Hypothalamus (tissue), 51 donors: ENCODE measurements around the gene SLC12A3.

Experiments used
- DNase-seq, 51 donors: peaks; one replicate each; lab custom pipeline; 2025; lab: John Stamatoyannopoulos, UW

Gene SLC12A3

GRCh38 chr16:56847173-56847910 lies 17.7 kb upstream of the SLC12A3 start:
- no peak for DNase-seq

GRCh38 chr16:56848029-56848936 lies 16.7 kb upstream of the SLC12A3 start:
- DNase-seq: peak in 18 of 51 donors; percentile 13 to 65 (median 30)

- DNase-seq: peak in 4 of 51 donors; percentile 20 to 63 (median 33)
Observed at GRCh38 chr16:56848955-56849689, 15.9 kb upstream of the SLC12A3 start.

GRCh38 chr16:56849690-56850680 lies 15.0 kb upstream of the SLC12A3 start:
- peak in 1 of 51 donors; percentile 37 for DNase-seq

GRCh38 chr16:56851671-56852400 lies 13.2 kb upstream of the SLC12A3 start:
- DNase-seq: peak in 1 of 51 donors; percentile 30

- DNase-seq: no peak
Observed at GRCh38 chr16:56852401-56852730, 12.6 kb upstream of the SLC12A3 start.

- no peak for DNase-seq
Observed at GRCh38 chr16:56852968-56853367, 12.0 kb upstream of the SLC12A3 start.

GRCh38 chr16:56855201-56855600 lies 9.8 kb upstream of the SLC12A3 start:
- DNase-seq: no peak

GRCh38 chr16:56855946-56856345 lies 9.1 kb upstream of the SLC12A3 start:
- no peak for DNase-seq

GRCh38 chr16:56856876-56857447 lies 8.0 kb upstream of the SLC12A3 start:
- DNase-seq: no peak

- DNase-seq: no peak
Observed at GRCh38 chr16:56858374-56858773, 6.6 kb upstream of the SLC12A3 start.

- no peak for DNase-seq
Observed at GRCh38 chr16:56859636-56860035, 5.4 kb upstream of the SLC12A3 start.

GRCh38 chr16:56860226-56861020 lies 4.6 kb upstream of the SLC12A3 start:
- no peak for DNase-seq

GRCh38 chr16:56861092-56861610 lies 3.9 kb upstream of the SLC12A3 start:
- no peak for DNase-seq

GRCh38 chr16:56861756-56862155 lies 3.3 kb upstream of the SLC12A3 start:
- no peak for DNase-seq

GRCh38 chr16:56862776-56863175 lies 2.2 kb upstream of the SLC12A3 start:
- peak in 1 of 51 donors; percentile 14 for DNase-seq

GRCh38 chr16:56865394-56866062 lies 521 bp downstream of the SLC12A3 start:
- no peak for DNase-seq
